MM.1S (cell line): Measurements from ENCODE around the gene TSC22D4.
"Not testable (repeated sequence)": the region's sequence is repeated elsewhere in the genome, so short reads cannot be mapped to it uniquely, and the experiment has no call there.

Experiments used
- CTCF ChIP-seq: fragments of 300-600 bp; sonication (generic); IDR thresholded peaks from 2 replicates; pipeline ENCODE4 v1.5.1; 2016; ENCODE audit warnings: antibody characterized with exemption, low read length, mixed read lengths
- EZH2phosphoT487 ChIP-seq: fragments of 300-600 bp; sonication (generic); IDR thresholded peaks from 2 replicates; pipeline ENCODE4 v1.6.1; 2018; ENCODE audit warnings: antibody characterized with exemption, low read length

- not testable (repeated sequence) for TF ChIP-seq CTCF, EZH2phosphoT487
Measured at GRCh38 chr7:100521909-100522593, 43.0 kb upstream of the TSC22D4 start.
